ENCODE data around the gene TGM5. TPM values are rescaled to one million over a fixed set of nuclear protein-coding genes. Genes with fewer than 3 reads are reported as not detected.
"Not testable (repeated sequence)": the region's sequence is repeated elsewhere in the genome, so short reads cannot be mapped to it uniquely, and the experiment has no call there.

The TGM5 gene
- total RNA-seq, 1 experiment from 2014 or later: not detected

GRCh38 chr15:43275740-43276562, 9.2 kb upstream of the TGM5 start:
- DNase-seq (ENCODE audit: low read depth): no peak

GRCh38 chr15:43274136-43274535, 7.4 kb upstream of the TGM5 start:
- peak; percentile 45 for DNase-seq (ENCODE audit: low read depth)

GRCh38 chr15:43273243-43273642, 6.5 kb upstream of the TGM5 start:
- no peak for DNase-seq (ENCODE audit: low read depth)

- DNase-seq (ENCODE audit: low read depth): not testable (repeated sequence)
These were observed 5.2 kb upstream of the TGM5 start for GRCh38 chr15:43271908-43272307.

GRCh38 chr15:43270676-43271306, 4.1 kb upstream of the TGM5 start:
- no peak for DNase-seq (ENCODE audit: low read depth)

- no peak for DNase-seq (ENCODE audit: low read depth)
These were observed 3.5 kb upstream of the TGM5 start for GRCh38 chr15:43270113-43270665.

GRCh38 chr15:43268111-43269105, 1.7 kb upstream of the TGM5 start:
- no peak for DNase-seq (ENCODE audit: low read depth)

GRCh38 chr15:43267439-43267838, 711 bp upstream of the TGM5 start:
- no peak for DNase-seq (ENCODE audit: low read depth)

GRCh38 chr15:43266386-43266785, 342 bp downstream of the TGM5 start:
- DNase-seq (ENCODE audit: low read depth): no peak

GRCh38 chr15:43260011-43260615, 6.6 kb downstream of the TGM5 start:
- no peak for DNase-seq (ENCODE audit: low read depth)

- DNase-seq (ENCODE audit: low read depth): no peak
These were observed 7.9 kb downstream of the TGM5 start for GRCh38 chr15:43258781-43259180.

- DNase-seq (ENCODE audit: low read depth): no peak
These were observed 10.4 kb downstream of the TGM5 start for GRCh38 chr15:43256341-43256740.

- no peak for DNase-seq (ENCODE audit: low read depth)
These were observed 11.4 kb downstream of the TGM5 start for GRCh38 chr15:43255376-43255775.

- peak; percentile 25 for DNase-seq (ENCODE audit: low read depth)
These were observed 13.0 kb downstream of the TGM5 start for GRCh38 chr15:43253431-43254403.

GRCh38 chr15:43251871-43252250, 14.9 kb downstream of the TGM5 start:
- no peak for DNase-seq (ENCODE audit: low read depth)

- no peak for DNase-seq (ENCODE audit: low read depth)
These were observed 15.4 kb downstream of the TGM5 start for GRCh38 chr15:43251185-43251870.

GRCh38 chr15:43250785-43251184, 15.9 kb downstream of the TGM5 start:
- DNase-seq (ENCODE audit: low read depth): no peak

GRCh38 chr15:43249699-43250203, 17.0 kb downstream of the TGM5 start:
- DNase-seq (ENCODE audit: low read depth): peak; percentile 64

- DNase-seq (ENCODE audit: low read depth): no peak
These were observed 17.5 kb downstream of the TGM5 start for GRCh38 chr15:43249236-43249635.
